ENCODE measurements around the gene LAIR1.
A peak's percentile ranks its signal among the peaks of the same experiment; 100 is the strongest.
"Not testable (repeated sequence)": the region's sequence is repeated elsewhere in the genome, so short reads cannot be mapped to it uniquely, and the experiment has no call there.

Gene LAIR1

DNA sequence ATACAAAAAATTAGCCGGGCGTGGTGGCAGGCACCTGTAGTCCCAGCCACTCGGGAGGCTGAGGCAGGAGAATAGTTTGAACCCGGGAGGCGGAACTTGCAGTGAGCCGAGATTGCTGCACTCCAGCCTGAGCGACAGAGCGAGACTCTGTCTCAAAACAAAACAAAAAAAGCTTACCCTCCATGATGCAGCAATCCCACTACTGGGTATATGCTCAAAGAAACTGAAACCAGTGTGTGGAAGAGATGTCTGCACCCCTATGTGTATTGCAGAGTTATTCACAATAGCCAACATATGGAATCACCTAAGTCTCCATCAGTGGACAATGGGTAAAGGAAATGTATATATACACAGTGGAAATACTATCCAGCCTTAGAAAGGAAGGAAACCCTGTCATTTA, 31.0 kb upstream of the LAIR1 start:
- H3K4me3 ChIP-seq: no peak overlapping the region
- peaks cover 24% of the 10 kb centered on the region for H3K4me1 ChIP-seq

DNA sequence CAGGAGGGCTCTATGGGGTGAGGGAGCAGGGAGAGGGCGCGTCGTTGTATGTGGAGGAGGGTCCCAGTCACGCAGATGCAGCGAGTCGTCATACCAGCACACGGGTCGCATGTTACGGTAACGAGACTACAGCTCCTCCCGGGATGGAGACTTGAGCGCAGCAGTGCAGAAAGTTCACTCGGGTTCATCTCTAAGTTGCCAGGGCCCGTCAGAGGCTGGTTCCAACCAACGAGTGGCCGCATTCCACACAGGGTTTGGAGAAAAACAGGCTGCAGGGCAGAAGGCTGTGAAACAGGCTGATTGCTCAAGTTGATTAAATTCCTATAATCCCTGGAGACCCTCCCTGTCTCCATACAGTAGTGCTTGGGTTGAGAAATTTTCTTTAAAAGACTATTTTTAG, 28.6 kb upstream of the LAIR1 start:
- TF ChIP-seq Cebpa-rat (IDR thresholded peaks at IDR 0.05): no peak
- H3K27me3 ChIP-seq: no peaks in the 10 kb centered on the region
- no peak overlapping the region for H3K4me2 ChIP-seq
- no peaks in the 10 kb centered on the region for H4K20me1 ChIP-seq
- H3K27ac ChIP-seq: no peak overlapping the region
- H3K9me3 ChIP-seq: peaks cover 9% of the 10 kb centered on the region
- no peak overlapping the region for H3K9ac ChIP-seq
- H3K36me3 ChIP-seq: no peaks in the 10 kb centered on the region
- peaks cover 47% of the 10 kb centered on the region for H3K4me1 ChIP-seq
- H3K4me3 ChIP-seq: no peak overlapping the region

More for the DNA sequence above, 31.0 kb upstream of the LAIR1 start:
- no peaks in the 10 kb centered on the region for H3K36me3 ChIP-seq
- H3K27me3 ChIP-seq: no peaks in the 10 kb centered on the region
- no peak overlapping the region for H3K4me2 ChIP-seq
- H3K9me3 ChIP-seq: peaks cover 9% of the 10 kb centered on the region
- no peaks in the 10 kb centered on the region for H4K20me1 ChIP-seq
- no peak for TF ChIP-seq Cebpa-rat (IDR thresholded peaks at IDR 0.05)
- no peak overlapping the region for H3K9ac ChIP-seq
- H3K27ac ChIP-seq: no peak overlapping the region

DNA sequence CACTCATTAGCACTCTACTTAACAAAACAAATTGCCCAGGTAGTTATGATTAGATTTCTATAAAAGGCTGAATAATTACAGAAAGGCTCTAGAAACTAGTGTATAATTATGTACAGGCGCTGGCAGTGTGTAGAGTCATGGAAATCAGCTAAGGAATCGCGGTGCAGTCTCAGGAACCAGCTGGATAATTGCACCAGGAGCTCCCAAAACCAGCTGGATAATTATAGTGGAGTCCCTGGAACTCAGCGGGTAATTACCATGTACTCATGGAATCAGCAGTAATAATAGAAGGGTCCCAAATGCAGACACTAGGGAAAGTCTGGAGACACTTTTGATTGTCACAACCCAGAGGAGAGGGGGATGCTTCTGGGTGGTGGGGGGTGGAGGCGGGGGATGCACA, 27.4 kb upstream of the LAIR1 start:
- Histone ChIP-seq H3K9me3 (peaks cover 9% of the 10 kb centered on the region), H3K9ac (no peak overlapping the region), H4K20me1 (no peaks in the 10 kb centered on the region), H3K27ac (no peak overlapping the region), H3K27me3 (no peaks in the 10 kb centered on the region), H3K4me2 (no peak overlapping the region), H3K4me3 (no peak overlapping the region), H3K4me1 (peaks cover 56% of the 10 kb centered on the region), H3K36me3 (no peaks in the 10 kb centered on the region)
- TF ChIP-seq Cebpa-rat (IDR thresholded peaks at IDR 0.05): no peak

DNA sequence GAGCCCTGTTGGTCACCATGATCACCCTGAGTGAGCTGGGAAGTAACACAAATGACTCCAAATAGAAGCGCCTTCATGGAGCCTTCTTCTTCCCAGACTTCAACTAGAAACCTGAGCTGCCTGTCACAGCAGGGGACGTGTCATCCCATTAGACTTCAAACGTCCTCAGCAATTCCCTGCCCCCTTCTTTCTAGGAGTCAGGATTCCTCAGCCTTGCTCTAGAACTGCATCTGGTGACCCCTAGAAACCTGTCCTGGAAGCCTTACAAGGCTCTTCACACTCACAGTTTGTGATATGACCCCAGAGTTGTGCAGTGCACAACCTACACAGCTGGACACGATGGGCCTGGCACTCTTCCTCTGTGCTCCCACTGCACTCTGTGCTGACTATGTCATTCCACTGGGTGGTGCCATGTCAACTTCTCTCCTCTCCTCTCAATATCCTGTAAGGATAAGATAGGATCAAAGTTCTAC, 26.9 kb upstream of the LAIR1 start:
- peaks cover 61% of the 10 kb centered on the region for H3K4me1 ChIP-seq
- H3K27ac ChIP-seq: peak overlapping the region; percentile 46; the same call in 1 of the 2 replicates
- peak overlapping the region; percentile 6; the same call in 1 of the 2 replicates for H3K9ac ChIP-seq
- H3K9me3 ChIP-seq: peaks cover 9% of the 10 kb centered on the region
- H3K4me3 ChIP-seq: no peak overlapping the region
- no peaks in the 10 kb centered on the region for H3K27me3 ChIP-seq
- H3K4me2 ChIP-seq: peak overlapping the region; percentile 93
- TF ChIP-seq Cebpa-rat (IDR thresholded peaks at IDR 0.05): no peak
- no peaks in the 10 kb centered on the region for H4K20me1 ChIP-seq
- no peaks in the 10 kb centered on the region for H3K36me3 ChIP-seq

DNA sequence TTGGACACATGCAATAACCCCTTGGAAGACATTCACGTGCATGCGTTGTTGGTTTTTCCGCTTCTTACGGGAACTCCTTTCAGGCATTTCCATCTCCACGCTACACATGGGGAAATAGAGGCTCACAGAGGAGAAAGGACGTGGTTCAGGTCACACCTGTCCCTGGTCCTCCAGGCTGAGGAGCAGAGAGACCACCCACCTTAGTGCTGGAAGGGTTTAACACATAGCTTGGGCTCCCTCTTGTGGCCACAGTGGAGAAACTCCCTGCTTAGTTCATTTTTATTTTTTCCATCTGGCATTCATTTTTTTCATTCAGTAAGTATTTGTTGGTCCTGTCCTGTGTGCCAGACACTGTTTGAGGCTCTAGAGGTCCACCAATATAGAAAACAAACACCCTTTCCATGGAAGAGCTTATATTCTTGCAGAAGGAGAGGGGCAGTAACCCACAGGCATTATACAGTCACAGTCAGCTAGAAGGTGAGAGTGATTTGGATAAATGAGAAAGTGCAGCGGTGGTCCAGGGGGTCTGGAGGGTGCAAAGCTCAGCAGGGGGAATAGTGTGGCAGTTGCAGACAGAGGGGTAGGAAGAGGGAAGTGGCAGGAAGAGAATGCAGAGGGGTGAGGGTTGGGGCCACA, 26.3 kb upstream of the LAIR1 start:
- H3K9me3 ChIP-seq: peaks cover 9% of the 10 kb centered on the region
- peak overlapping the region; percentile 93 for H3K4me2 ChIP-seq
- no peaks in the 10 kb centered on the region for H3K27me3 ChIP-seq

DNA sequence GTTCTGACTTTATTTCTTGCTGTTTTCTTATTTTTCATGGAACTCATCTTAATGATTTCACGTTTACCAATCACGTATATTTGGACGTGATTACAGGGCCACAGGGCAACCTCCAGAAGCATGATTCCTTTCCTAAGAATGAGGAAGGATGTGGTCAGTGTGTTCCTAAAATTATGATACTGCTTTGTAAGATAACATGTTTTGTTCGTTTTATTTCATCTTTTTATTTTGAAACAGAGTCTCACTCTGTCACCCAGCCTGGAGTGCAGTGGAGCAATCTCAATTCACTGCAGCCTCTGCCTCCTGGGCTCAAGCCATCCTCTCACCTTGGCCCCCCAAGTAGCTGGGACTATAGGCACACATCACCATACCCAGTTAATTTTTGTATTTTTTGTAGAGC, 24.8 kb upstream of the LAIR1 start:
- H3K9ac ChIP-seq: peak overlapping the region; percentile 83
- no peaks in the 10 kb centered on the region for H3K27me3 ChIP-seq
- H3K36me3 ChIP-seq: no peaks in the 10 kb centered on the region
- H3K4me1 ChIP-seq: peaks cover 81% of the 10 kb centered on the region
- no peak for TF ChIP-seq Cebpa-rat (IDR thresholded peaks at IDR 0.05)
- peaks cover 9% of the 10 kb centered on the region for H3K9me3 ChIP-seq
- peak overlapping the region; percentile 96 for H3K27ac ChIP-seq
- H3K4me3 ChIP-seq: peak overlapping the region; percentile 63
- peak overlapping the region; percentile 93 for H3K4me2 ChIP-seq
- H4K20me1 ChIP-seq: no peaks in the 10 kb centered on the region

More for the DNA sequence above, 26.3 kb upstream of the LAIR1 start:
- Histone ChIP-seq H3K4me1 (peaks cover 67% of the 10 kb centered on the region), H3K9ac (peak overlapping the region; percentile 83), H4K20me1 (no peaks in the 10 kb centered on the region), H3K27ac (peak overlapping the region; percentile 96), H3K36me3 (no peaks in the 10 kb centered on the region), H3K4me3 (no peak overlapping the region)
- TF ChIP-seq Cebpa-rat (IDR thresholded peaks at IDR 0.05): no peak

DNA sequence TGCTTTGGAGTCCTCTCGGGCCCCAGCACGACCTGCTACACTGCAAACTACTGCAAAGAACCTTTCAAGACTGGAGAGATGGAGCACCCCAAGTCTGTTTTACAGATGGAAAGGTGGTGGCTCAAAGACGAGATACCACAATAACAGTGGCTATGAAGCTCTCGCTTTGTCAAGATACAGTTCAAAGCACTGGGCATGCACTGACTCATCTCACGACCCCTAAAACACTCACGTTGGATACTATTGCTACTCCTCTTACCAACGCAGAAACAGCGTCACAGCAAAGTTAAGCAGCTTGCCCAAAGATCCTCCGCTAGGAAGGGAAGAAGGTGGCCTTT, 24.0 kb upstream of the LAIR1 start:
- Histone ChIP-seq H3K36me3 (no peaks in the 10 kb centered on the region), H3K4me1 (peaks cover 80% of the 10 kb centered on the region), H4K20me1 (no peaks in the 10 kb centered on the region), H3K4me3 (peak overlapping the region; percentile 63), H3K27ac (peak overlapping the region; percentile 96), H3K27me3 (no peaks in the 10 kb centered on the region), H3K9me3 (peaks cover 13% of the 10 kb centered on the region), H3K4me2 (peak overlapping the region; percentile 93), H3K9ac (peak overlapping the region; percentile 83)
- TF ChIP-seq Cebpa-rat (IDR thresholded peaks at IDR 0.05): no peak

DNA sequence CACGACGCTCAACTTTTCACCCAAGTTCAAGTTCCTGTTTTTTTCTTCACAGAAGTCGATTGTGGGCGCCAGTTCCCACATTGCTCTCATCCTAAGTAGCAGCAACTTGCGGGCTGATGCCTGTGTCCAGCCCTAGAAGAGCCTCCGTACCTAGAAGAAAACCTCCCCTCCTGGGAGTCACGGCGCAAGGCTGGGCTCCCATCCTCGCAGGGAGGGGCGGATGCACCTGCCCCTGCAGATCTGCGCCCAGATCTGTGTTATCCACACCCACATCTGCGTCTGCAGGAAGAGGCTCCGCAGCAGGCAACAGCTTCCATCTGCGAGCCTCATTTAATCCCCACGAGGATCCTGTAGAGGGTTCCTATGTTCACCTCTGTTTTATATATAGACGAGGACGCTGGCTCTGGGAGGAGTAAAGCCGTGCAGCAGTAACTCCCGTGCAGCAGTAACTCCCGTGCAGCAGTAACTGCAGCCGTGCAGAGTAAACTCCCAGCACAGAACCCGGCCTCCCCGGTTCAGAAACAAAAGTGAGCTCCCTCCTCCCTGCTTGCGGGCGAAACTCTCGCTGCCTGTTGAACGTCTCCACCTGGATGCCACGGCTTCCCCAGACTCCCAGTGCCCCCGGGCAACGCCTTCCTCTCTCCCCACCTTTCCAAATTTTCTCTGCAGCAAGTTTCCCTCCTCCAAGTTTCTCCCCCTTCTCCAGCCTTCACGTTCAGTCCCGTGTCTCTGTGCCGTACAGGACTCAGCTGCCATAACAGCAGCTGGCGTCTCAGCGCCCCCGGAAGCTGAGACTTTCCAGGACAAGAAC, 23.5 kb upstream of the LAIR1 start:
- Histone ChIP-seq H3K4me1 (peaks cover 74% of the 10 kb centered on the region), H3K27ac (peak overlapping the region; percentile 96), H3K9ac (peak overlapping the region; percentile 83), H3K9me3 (peaks cover 15% of the 10 kb centered on the region), H3K4me3 (peak overlapping the region; percentile 63), H4K20me1 (no peaks in the 10 kb centered on the region), H3K27me3 (no peaks in the 10 kb centered on the region), H3K4me2 (peak overlapping the region; percentile 93), H3K36me3 (no peaks in the 10 kb centered on the region)
- no peak for TF ChIP-seq Cebpa-rat (IDR thresholded peaks at IDR 0.05)

DNA sequence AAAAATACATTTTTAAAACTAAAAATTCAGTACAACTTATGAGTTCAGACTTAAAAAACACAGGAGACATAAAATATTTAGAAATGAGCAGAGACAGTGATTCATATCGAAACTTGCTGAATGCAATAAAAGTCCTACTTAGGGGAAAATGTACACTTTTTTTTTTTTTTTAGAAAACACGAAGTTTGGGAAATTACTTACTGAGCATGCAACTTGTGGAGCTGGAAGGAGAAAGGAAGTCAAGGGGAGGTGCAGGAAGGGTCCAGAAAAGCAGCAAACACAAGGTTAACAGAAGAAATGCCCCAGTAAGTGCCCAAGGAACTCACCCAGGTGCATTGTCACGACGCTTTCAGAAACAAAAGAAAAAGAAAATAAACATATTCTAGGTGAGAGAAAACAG, 18.6 kb upstream of the LAIR1 start:
- Histone ChIP-seq H3K4me3 (no peak overlapping the region), H3K27ac (no peak overlapping the region), H4K20me1 (no peaks in the 10 kb centered on the region), H3K36me3 (no peaks in the 10 kb centered on the region), H3K4me1 (peaks cover 69% of the 10 kb centered on the region), H3K4me2 (no peak overlapping the region), H3K27me3 (no peaks in the 10 kb centered on the region), H3K9me3 (peaks cover 24% of the 10 kb centered on the region), H3K9ac (no peak overlapping the region)
- no peak for TF ChIP-seq Cebpa-rat (IDR thresholded peaks at IDR 0.05)

DNA sequence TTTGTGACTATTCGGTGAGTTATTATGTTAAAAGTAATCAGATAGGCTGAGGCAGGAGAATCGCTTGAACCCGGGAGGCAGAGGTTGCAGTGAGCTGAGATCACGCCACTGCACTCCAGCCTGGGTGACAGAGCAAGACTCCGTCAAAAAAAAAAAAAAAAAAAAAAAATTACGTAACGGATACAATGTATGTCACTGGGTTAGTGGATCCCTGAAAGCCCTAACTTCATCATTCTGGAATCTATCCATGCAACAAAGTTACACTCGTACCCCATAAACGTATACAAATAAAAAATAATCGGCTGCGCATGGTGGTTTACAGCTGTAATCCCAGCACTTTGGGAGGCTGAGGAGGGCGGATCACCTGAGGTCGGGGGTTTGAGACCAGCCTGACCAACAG, 17.3 kb upstream of the LAIR1 start:
- H3K9ac ChIP-seq, H3K4me2 ChIP-seq, H3K27me3 ChIP-seq, H3K36me3 ChIP-seq, H4K20me1 ChIP-seq, H3K4me3 ChIP-seq: not testable (repeated sequence)
- peaks cover 24% of the 10 kb centered on the region for H3K9me3 ChIP-seq
- H3K4me1 ChIP-seq: peaks cover 71% of the 10 kb centered on the region
- 0 out of 2 replicates have a peak overlapping the region, but pooled peaks have one; percentile 6 for H3K27ac ChIP-seq
